Ishikawa (cell line): Measurements from ENCODE around the gene RNFT2.

Source experiments
- CEBPB ChIP-seq: IDR thresholded peaks from 2 replicates; pipeline ENCODE4 v1.6.1; 2012
- CREB1 ChIP-seq: IDR thresholded peaks from 2 replicates; pipeline ENCODE4 v1.6.1; 2012; ENCODE audit warnings: low read depth
- EGR1 ChIP-seq: IDR thresholded peaks from 2 replicates; pipeline ENCODE4 v1.6.1; 2012
- EP300 ChIP-seq: IDR thresholded peaks from 2 replicates; pipeline ENCODE4 v1.6.1; 2012; ENCODE audit warnings: borderline replicate concordance
- FOXM1 ChIP-seq: IDR thresholded peaks from 2 replicates; pipeline ENCODE4 v1.6.1; 2012; ENCODE audit warnings: low read depth, borderline replicate concordance
- MAX ChIP-seq: IDR thresholded peaks from 2 replicates; pipeline ENCODE4 v1.6.1; 2012
- NFIC ChIP-seq: IDR thresholded peaks from 2 replicates; pipeline ENCODE4 v1.6.1; 2012
- RAD21 ChIP-seq: IDR thresholded peaks from 2 replicates; pipeline ENCODE4 v1.6.1; 2012; ENCODE audit warnings: low read depth
- REST ChIP-seq: IDR thresholded peaks from 2 replicates; pipeline ENCODE4 v1.6.1; 2012; ENCODE audit warnings: low read depth, mild to moderate bottlenecking
- TAF1 ChIP-seq: IDR thresholded peaks from 2 replicates; pipeline ENCODE4 v1.6.1; 2012; ENCODE audit warnings: low read depth, mild to moderate bottlenecking
- TCF12 ChIP-seq: IDR thresholded peaks from 2 replicates; pipeline ENCODE4 v1.6.1; 2012; ENCODE audit warnings: low read depth
- TEAD4 ChIP-seq: IDR thresholded peaks from 2 replicates; pipeline ENCODE4 v1.6.1; 2012
- USF1 ChIP-seq: IDR thresholded peaks from 2 replicates; pipeline ENCODE4 v1.6.1; 2012
- YY1 ChIP-seq: IDR thresholded peaks from 2 replicates; pipeline ENCODE4 v1.6.1; 2012; ENCODE audit warnings: low read depth
- ZBTB7A ChIP-seq: IDR thresholded peaks from 2 replicates; pipeline ENCODE4 v1.6.1; 2012; ENCODE audit warnings: low read depth

RNFT2 gene

DNA sequence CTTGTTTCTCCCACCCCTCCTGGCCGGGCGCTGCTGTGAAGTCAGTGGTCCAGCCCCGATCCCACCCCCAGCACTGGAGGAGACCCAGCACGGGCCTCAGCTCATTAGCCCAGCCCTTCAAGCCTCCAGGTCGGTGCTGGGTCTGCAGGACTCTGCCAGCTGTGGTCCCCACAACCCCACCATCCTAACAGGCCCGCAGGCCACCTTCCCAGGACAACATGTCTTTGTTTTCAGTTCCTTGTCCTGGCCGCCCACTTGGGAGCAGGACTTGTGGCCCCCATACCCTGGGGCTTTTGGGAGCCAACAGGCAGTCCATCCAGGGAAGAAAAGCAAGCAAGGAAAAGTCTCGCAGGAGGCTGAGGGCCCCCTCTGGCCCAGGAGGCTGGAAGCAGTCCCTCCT is 83.2 kb downstream of the RNFT2 start:
- TF ChIP-seq REST = no peak
- TF ChIP-seq RAD21 = no peak
- no peak for TF ChIP-seq USF1
- no peak for TF ChIP-seq TCF12
- TF ChIP-seq YY1 = no peak
- no peak for TF ChIP-seq MAX
- no peak for TF ChIP-seq TEAD4
- no peak for TF ChIP-seq ZBTB7A
- TF ChIP-seq EP300 = no peak
- no peak for TF ChIP-seq EGR1
- no peak for TF ChIP-seq NFIC
- TF ChIP-seq TAF1 = no peak
- TF ChIP-seq CREB1 = no peak
- TF ChIP-seq FOXM1 = no peak
- no peak for TF ChIP-seq CEBPB

GRCh38 chr12:116827432-116827831 is 89.3 kb downstream of the RNFT2 start:
- TF ChIP-seq FOXM1 = no peak
- no peak for TF ChIP-seq REST
- TF ChIP-seq NFIC = no peak
- TF ChIP-seq EGR1 = no peak
- no peak for TF ChIP-seq RAD21
- TF ChIP-seq TCF12 = no peak
- no peak for TF ChIP-seq CREB1
- TF ChIP-seq TAF1 = no peak
- no peak for TF ChIP-seq MAX
- TF ChIP-seq CEBPB = no peak
- no peak for TF ChIP-seq USF1
- TF ChIP-seq YY1 = no peak
- TF ChIP-seq ZBTB7A = no peak
- TF ChIP-seq EP300 = no peak
- TF ChIP-seq TEAD4 = no peak

DNA sequence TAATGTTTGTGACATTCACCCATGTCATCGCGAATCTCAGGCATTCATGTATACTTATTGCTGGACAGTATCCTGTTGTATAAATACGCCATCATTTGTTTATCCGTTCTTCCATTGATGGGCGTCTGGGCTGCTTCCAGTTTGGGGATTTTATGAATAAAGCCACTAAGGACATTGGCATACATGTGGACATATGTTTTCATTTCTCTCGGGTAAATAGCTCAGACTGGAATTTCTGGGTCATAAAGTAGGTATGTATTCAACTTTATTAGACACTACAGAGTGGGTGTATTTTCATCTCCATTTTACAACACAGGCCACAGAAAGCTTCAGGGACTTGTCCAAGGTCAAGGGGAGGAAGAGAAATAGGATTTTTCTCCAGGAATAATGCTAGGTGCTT is 94.2 kb downstream of the RNFT2 start:
- TF ChIP-seq NFIC = no peak
- no peak for TF ChIP-seq USF1

DNA sequence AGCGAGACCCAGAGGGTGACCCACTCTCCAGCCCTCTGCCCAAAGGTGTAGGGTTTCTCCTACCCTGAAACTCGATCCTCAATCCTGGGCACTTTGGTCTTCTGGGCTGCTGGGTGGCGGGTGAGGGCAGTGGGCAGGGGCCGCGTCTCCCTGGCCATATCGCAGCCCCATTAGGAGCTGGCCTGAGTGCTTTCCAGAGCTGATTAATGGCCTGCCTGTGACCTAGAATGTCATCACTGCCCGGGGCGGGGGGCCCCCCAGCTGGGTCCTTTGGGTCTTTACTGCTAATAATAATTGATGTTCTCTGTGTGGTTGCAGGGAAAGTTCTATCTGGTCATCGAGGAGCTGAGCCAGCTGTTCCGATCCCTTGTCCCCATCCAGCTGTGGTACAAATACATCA is 95.4 kb downstream of the RNFT2 start:
- TF ChIP-seq CEBPB (no peak), REST (no peak), TEAD4 (no peak), YY1 (no peak), USF1 (no peak), NFIC (no peak), EGR1 (no peak), TAF1 (no peak), CREB1 (no peak), TCF12 (no peak), RAD21 (no peak), EP300 (no peak), FOXM1 (no peak), MAX (no peak), ZBTB7A (no peak)
